Neural cell (in vitro differentiated cells): Measurements from ENCODE around the gene NOL4L. TPM values are rescaled to one million over a fixed set of nuclear protein-coding genes. Genes with fewer than 3 reads are reported as not detected.

Source experiments
- H2AFZ ChIP-seq: fragments of 200-600, 300-800 bp; sonication (generic), shearing (Covaris generic); 2 replicates; pipeline ENCODE4 v1.6.0; 2014; ENCODE audit warnings: low read depth, mild to moderate bottlenecking, antibody characterized with exemption, low read length, moderate library complexity
- H3F3A ChIP-seq: fragments of 200-600 bp; shearing (Covaris generic); 2 replicates; pipeline ENCODE4 v1.6.1; 2016; ENCODE audit warnings: mild to moderate bottlenecking, moderate library complexity, mixed read lengths, antibody characterized with exemption, low read length; ENCODE audit not compliant: insufficient read depth, poor library complexity, severe bottlenecking
- H3K27ac ChIP-seq: fragments of 200-600, 300-800 bp; sonication (generic), shearing (Covaris generic); 2 replicates; pipeline ENCODE4 v1.5.1; 2014; ENCODE audit warnings: mild to moderate bottlenecking, low read length, moderate library complexity
- H3K27me3 ChIP-seq: fragments of 300-800, 200-600 bp; sonication (generic), shearing (Covaris generic); 2 replicates; pipeline ENCODE4 v1.6.0; 2014; ENCODE audit warnings: mild to moderate bottlenecking, low read depth, low read length, moderate library complexity; ENCODE audit not compliant: insufficient read depth
- H3K36me3 ChIP-seq: fragments of 300-800, 200-600 bp; sonication (generic), shearing (Covaris generic); 2 replicates; pipeline ENCODE4 v1.5.1; 2014; ENCODE audit warnings: mild to moderate bottlenecking, antibody characterized with exemption, low read length, moderate library complexity; ENCODE audit not compliant: insufficient read depth
- H3K4me2 ChIP-seq: fragments of 300-800, 200-600 bp; sonication (generic), shearing (Covaris generic); 2 replicates; pipeline ENCODE4 v1.6.0; 2014; ENCODE audit warnings: mild to moderate bottlenecking, low read length
- H3K4me3 ChIP-seq: fragments of 300-800, 200-600 bp; sonication (generic), shearing (Covaris generic); 2 replicates; pipeline ENCODE4 v1.5.1; 2014; ENCODE audit warnings: mild to moderate bottlenecking, low read length, moderate library complexity
- H3K79me2 ChIP-seq: fragments of 200-600 bp; shearing (Covaris generic); replicated peaks from 2 replicates; pipeline ENCODE4 v1.6.0; 2014; ENCODE audit warnings: mild to moderate bottlenecking, low read length, moderate library complexity; ENCODE audit not compliant: insufficient read depth
- H3K9ac ChIP-seq: fragments of 300-800, 200-600 bp; sonication (generic), shearing (Covaris generic); 2 replicates; pipeline ENCODE4 v1.6.1; 2016; ENCODE audit warnings: mild to moderate bottlenecking, low read length, mixed read lengths
- H3K9me2 ChIP-seq: fragments of 200-600 bp; shearing (Covaris generic); 2 replicates; pipeline ENCODE4 v1.6.1; 2016; ENCODE audit warnings: mild to moderate bottlenecking, low read length, mixed read lengths; ENCODE audit not compliant: insufficient read depth
- H3K9me3 ChIP-seq: fragments of 200-600, 300-800 bp; sonication (generic), shearing (Covaris generic); 2 replicates; pipeline ENCODE4 v1.6.1; 2016; ENCODE audit warnings: mild to moderate bottlenecking, mixed run types, low read length, moderate library complexity, mixed read lengths
- H4K20me1 ChIP-seq: fragments of 200-600 bp; shearing (Covaris generic); 2 replicates; pipeline ENCODE4 v1.6.1; 2016; ENCODE audit warnings: mild to moderate bottlenecking, mixed run types; ENCODE audit not compliant: insufficient read depth
- EP300 ChIP-seq: fragments of 450-650 bp; conservative IDR thresholded peaks from 2 replicates; pipeline ENCODE4 v1.6.1; 2014; ENCODE audit warnings: antibody characterized with exemption, mild to moderate bottlenecking, moderate library complexity; ENCODE audit not compliant: poor library complexity, severe bottlenecking
- EZH2 ChIP-seq: fragments of 200-600, 300-800 bp; shearing (Covaris generic), sonication (generic); IDR thresholded peaks from 2 replicates; pipeline ENCODE4 v1.6.1; 2014; ENCODE audit warnings: antibody characterized with exemption, low read length, borderline replicate concordance, mild to moderate bottlenecking; ENCODE audit not compliant: insufficient read depth, poor library complexity, severe bottlenecking
- MXI1 ChIP-seq: fragments of 450-650 bp; conservative IDR thresholded peaks from 2 replicates; pipeline ENCODE4 v1.6.1; 2014; ENCODE audit warnings: antibody characterized with exemption, mild to moderate bottlenecking; ENCODE audit not compliant: poor library complexity, severe bottlenecking
- POLR2AphosphoS5 ChIP-seq: IDR thresholded peaks from 2 replicates; pipeline ENCODE4 v1.6.1; 2012
- RAD21 ChIP-seq: fragments of 450-650 bp; conservative IDR thresholded peaks from 2 replicates; pipeline ENCODE4 v1.6.1; 2014; ENCODE audit warnings: antibody characterized with exemption, mild to moderate bottlenecking, moderate library complexity
- SMC3 ChIP-seq: fragments of 450-650 bp; conservative IDR thresholded peaks from 2 replicates; pipeline ENCODE4 v1.6.1; 2014; ENCODE audit warnings: antibody characterized with exemption, mild to moderate bottlenecking, moderate library complexity; ENCODE audit not compliant: poor library complexity
- TAF1 ChIP-seq: IDR thresholded peaks from 2 replicates; pipeline ENCODE4 v1.6.1; 2012; ENCODE audit warnings: low read depth
- polyA plus RNA-seq: library from polyadenylated mRNA; depleted of rRNA; stranded (reverse); fragments of >200 nt; gene quantifications from 2 replicates; pipeline ENCODE4 v1.2.3, GENCODE V29; 2014
- TF ChIP-seq, protein P1 (sequence below): IDR thresholded peaks from 2 replicates; pipeline ENCODE4 v1.6.1; 2012; ENCODE audit warnings: borderline replicate concordance
- TF ChIP-seq, protein P2 (sequence below): fragments of 450-650 bp; IDR thresholded peaks from 2 replicates; pipeline ENCODE4 v1.5.1; 2014; ENCODE audit warnings: antibody characterized with exemption, mild to moderate bottlenecking, moderate library complexity; ENCODE audit not compliant: poor library complexity, severe bottlenecking

Gene NOL4L
- polyA plus RNA-seq, 1 donor from 2014 or later, result 20.4 TPM

DNA sequence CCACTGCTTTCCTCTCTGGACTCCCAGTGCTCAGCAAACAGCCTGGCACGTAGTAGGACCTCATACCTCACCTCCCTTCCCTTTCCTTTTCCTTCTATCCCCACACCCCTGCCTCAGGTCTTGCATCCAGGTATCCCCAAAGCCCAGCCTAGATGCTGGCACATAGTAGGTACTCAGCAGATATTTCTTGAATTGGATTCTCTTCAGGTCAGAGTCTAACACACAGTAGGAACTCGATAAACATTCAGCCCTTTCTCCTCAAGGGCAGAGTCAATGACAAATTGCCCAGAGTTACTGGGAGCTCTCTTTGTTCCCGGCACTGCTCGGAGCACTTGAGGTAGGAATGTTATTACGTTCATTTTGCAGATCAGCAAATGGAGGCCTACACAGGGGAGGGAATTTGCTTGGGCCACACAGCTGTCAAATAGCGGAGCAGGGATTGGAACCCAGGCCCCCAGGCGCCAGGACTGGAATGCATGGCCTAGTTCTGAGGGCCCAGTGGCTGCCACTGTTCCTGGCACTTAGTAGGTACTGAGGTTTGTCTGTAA is 25.9 kb downstream of the NOL4L start:
- no peaks in the 10 kb centered on the region for H3K9me2 ChIP-seq
- H3K4me3 ChIP-seq, result no peak overlapping the region
- no peaks in the 10 kb centered on the region for H3K27me3 ChIP-seq
- no peaks in the 10 kb centered on the region for H3F3A ChIP-seq
- no peak overlapping the region for H3K4me2 ChIP-seq
- no peak overlapping the region for H3K9ac ChIP-seq
- H3K36me3 ChIP-seq, result no peaks in the 10 kb centered on the region
- no peak overlapping the region for H3K27ac ChIP-seq
- peaks cover 15% of the 10 kb centered on the region for H3K79me2 ChIP-seq
- no peak overlapping the region for H2AFZ ChIP-seq
- H3K9me3 ChIP-seq, result no peaks in the 10 kb centered on the region
- TF ChIP-seq EP300 (no peak), SMC3 (no peak), RAD21 (no peak), TAF1 (no peak), EZH2 (no peak), POLR2AphosphoS5 (no peak), MXI1 (no peak)
- TF ChIP-seq, protein P1, sequence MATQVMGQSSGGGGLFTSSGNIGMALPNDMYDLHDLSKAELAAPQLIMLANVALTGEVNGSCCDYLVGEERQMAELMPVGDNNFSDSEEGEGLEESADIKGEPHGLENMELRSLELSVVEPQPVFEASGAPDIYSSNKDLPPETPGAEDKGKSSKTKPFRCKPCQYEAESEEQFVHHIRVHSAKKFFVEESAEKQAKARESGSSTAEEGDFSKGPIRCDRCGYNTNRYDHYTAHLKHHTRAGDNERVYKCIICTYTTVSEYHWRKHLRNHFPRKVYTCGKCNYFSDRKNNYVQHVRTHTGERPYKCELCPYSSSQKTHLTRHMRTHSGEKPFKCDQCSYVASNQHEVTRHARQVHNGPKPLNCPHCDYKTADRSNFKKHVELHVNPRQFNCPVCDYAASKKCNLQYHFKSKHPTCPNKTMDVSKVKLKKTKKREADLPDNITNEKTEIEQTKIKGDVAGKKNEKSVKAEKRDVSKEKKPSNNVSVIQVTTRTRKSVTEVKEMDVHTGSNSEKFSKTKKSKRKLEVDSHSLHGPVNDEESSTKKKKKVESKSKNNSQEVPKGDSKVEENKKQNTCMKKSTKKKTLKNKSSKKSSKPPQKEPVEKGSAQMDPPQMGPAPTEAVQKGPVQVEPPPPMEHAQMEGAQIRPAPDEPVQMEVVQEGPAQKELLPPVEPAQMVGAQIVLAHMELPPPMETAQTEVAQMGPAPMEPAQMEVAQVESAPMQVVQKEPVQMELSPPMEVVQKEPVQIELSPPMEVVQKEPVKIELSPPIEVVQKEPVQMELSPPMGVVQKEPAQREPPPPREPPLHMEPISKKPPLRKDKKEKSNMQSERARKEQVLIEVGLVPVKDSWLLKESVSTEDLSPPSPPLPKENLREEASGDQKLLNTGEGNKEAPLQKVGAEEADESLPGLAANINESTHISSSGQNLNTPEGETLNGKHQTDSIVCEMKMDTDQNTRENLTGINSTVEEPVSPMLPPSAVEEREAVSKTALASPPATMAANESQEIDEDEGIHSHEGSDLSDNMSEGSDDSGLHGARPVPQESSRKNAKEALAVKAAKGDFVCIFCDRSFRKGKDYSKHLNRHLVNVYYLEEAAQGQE, result no peak
- TF ChIP-seq, protein P2, sequence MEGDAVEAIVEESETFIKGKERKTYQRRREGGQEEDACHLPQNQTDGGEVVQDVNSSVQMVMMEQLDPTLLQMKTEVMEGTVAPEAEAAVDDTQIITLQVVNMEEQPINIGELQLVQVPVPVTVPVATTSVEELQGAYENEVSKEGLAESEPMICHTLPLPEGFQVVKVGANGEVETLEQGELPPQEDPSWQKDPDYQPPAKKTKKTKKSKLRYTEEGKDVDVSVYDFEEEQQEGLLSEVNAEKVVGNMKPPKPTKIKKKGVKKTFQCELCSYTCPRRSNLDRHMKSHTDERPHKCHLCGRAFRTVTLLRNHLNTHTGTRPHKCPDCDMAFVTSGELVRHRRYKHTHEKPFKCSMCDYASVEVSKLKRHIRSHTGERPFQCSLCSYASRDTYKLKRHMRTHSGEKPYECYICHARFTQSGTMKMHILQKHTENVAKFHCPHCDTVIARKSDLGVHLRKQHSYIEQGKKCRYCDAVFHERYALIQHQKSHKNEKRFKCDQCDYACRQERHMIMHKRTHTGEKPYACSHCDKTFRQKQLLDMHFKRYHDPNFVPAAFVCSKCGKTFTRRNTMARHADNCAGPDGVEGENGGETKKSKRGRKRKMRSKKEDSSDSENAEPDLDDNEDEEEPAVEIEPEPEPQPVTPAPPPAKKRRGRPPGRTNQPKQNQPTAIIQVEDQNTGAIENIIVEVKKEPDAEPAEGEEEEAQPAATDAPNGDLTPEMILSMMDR, result no peak
- no peaks in the 10 kb centered on the region for H4K20me1 ChIP-seq

DNA sequence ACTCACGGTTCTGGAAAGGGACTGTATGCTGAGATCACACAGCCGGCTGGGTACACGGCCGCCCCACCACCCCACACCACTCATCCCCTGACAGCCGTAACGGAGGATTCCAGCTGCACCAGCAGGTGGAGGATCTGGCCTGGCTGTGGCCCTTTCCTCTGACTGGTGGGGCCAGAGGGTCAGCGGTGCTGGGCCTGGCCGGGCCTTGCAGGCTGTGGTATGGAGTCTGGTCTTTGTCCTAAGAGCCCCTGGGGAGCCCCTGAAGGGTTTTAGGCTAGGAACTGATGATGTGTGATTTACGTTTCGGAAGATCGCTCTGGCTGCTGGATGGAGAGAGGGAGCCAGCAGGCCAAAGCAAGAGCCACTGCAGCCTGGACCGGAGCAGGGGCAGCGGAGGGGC is 26.6 kb downstream of the NOL4L start:
- H3K27ac ChIP-seq, result no peak overlapping the region
- H3K4me2 ChIP-seq, result no peak overlapping the region
- no peaks in the 10 kb centered on the region for H3K27me3 ChIP-seq
- H3K4me3 ChIP-seq, result no peak overlapping the region
- no peak overlapping the region for H2AFZ ChIP-seq
- TF ChIP-seq POLR2AphosphoS5 (no peak), EZH2 (no peak), TAF1 (no peak), SMC3 (no peak), RAD21 (no peak), MXI1 (no peak), EP300 (no peak)
- TF ChIP-seq, protein P2, result no peak
- TF ChIP-seq, protein P1, result no peak
- H3K9ac ChIP-seq, result no peak overlapping the region
- no peaks in the 10 kb centered on the region for H3F3A ChIP-seq
- no peaks in the 10 kb centered on the region for H3K9me3 ChIP-seq
- H3K36me3 ChIP-seq, result no peaks in the 10 kb centered on the region
- H4K20me1 ChIP-seq, result no peaks in the 10 kb centered on the region
- no peaks in the 10 kb centered on the region for H3K9me2 ChIP-seq
- peaks cover 15% of the 10 kb centered on the region for H3K79me2 ChIP-seq
